Endothelial cell of umbilical vein (primary cell): ENCODE results near the gene PCSK9. TPM values are rescaled to one million over a fixed set of nuclear protein-coding genes. Genes with fewer than 3 reads are reported as not detected.

Source experiments
- BruUV-seq: library from RNA; stranded (reverse); fragments of 400-500 nt; replicated peaks from 2 replicates; lab custom pipeline; 2021; lab: Mats Ljungman, UMichigan
- CTCF ChIA-PET: fragments of 300-600, 350-600 bp; sonication (Branson Sonifier 250); formaldehyde crosslinking; loops from one replicate; lab custom pipeline; 2021; ENCODE audit warnings: antibody characterized with exemption, inconsistent platforms; lab: Charles Lee
- POLR2A ChIA-PET: fragments of 300-600, 350-600 bp; sonication (Branson Sonifier 250); formaldehyde crosslinking; loops from one replicate; lab custom pipeline; 2021; ENCODE audit warnings: antibody characterized with exemption, inconsistent platforms; lab: Charles Lee
- DNase-seq: peaks from one replicate; pipeline ENCODE4 v3.0.0-alpha.2; 2011; ENCODE audit warnings: low read depth, low spot score
- FAIRE-seq: peaks from 2 replicates; lab custom pipeline; 2011; peaks lifted over from hg19 to GRCh38; lab: Jason Lieb, UNC
- H2AFZ ChIP-seq: 2 replicates; pipeline ENCODE4 v1.6.0; 2012; ENCODE audit warnings: low read depth, low read length, control low read depth, inconsistent platforms
- H3K27ac ChIP-seq: 2 replicates; pipeline ENCODE4 v1.5.1; 2011; ENCODE audit warnings: low read depth, mild to moderate bottlenecking, control low read depth, low read length, moderate library complexity; ENCODE audit not compliant: insufficient read depth
- H3K27me3 ChIP-seq, 2 experiments: 2 replicates each; pipeline versions ENCODE4 v1.6.0 to v1.6.1; 2011; ENCODE audit warnings: low read length in 2 of 2, mixed read lengths in 1 of 2; ENCODE audit not compliant: control insufficient read depth in 2 of 2, insufficient read depth in 2 of 2
- H3K36me3 ChIP-seq, 2 experiments: 2 replicates in 1 of 2; 3 replicates in 1 of 2; pipeline ENCODE4 v1.5.1; 2011; ENCODE audit warnings: low read length in 2 of 2, mild to moderate bottlenecking in 1 of 2, moderate library complexity in 1 of 2; ENCODE audit not compliant: control insufficient read depth in 2 of 2, insufficient read depth in 2 of 2; ENCODE audit errors: extremely low read depth in 1 of 2
- H3K4me1 ChIP-seq: 3 replicates; pipeline ENCODE4 v1.5.1; 2011; ENCODE audit warnings: mild to moderate bottlenecking, low read length; ENCODE audit not compliant: control insufficient read depth, insufficient read depth; ENCODE audit errors: extremely low read depth
- H3K4me2 ChIP-seq: 2 replicates; pipeline ENCODE4 v1.6.1; 2011; ENCODE audit warnings: low read length, control low read depth, mixed read lengths; ENCODE audit not compliant: insufficient read depth
- H3K4me3 ChIP-seq, 3 experiments: fragments of 200-600 bp in 1 of 3; sonication (generic), shearing (Covaris generic) in 1 of 3; replicated peaks in 1 of 3; 2 replicates each; pipeline ENCODE4 v1.5.1; 2011 to 2016; ENCODE audit warnings: control low read depth in 3 of 3, low read length in 3 of 3, mild to moderate bottlenecking in 2 of 3, inconsistent platforms in 1 of 3, low read depth in 1 of 3, moderate library complexity in 1 of 3; ENCODE audit not compliant: insufficient read depth in 1 of 3
- H3K79me2 ChIP-seq: 2 replicates; pipeline ENCODE4 v1.6.0; 2012; ENCODE audit warnings: low read length, inconsistent platforms; ENCODE audit not compliant: control insufficient read depth, insufficient read depth
- H3K9ac ChIP-seq: replicated peaks from 2 replicates; pipeline ENCODE3; 2011; ENCODE audit warnings: low read length, control low read depth; ENCODE audit not compliant: insufficient read depth; ENCODE audit errors: extremely low read depth
- H3K9me1 ChIP-seq: replicated peaks from 3 replicates; pipeline ENCODE4 v1.6.0; 2011; ENCODE audit warnings: mild to moderate bottlenecking, low read length; ENCODE audit not compliant: control insufficient read depth, insufficient read depth; ENCODE audit errors: extremely low read depth
- H3K9me3 ChIP-seq: replicated peaks from 2 replicates; pipeline ENCODE4 v1.5.1; 2012; ENCODE audit warnings: low read length, inconsistent platforms; ENCODE audit not compliant: control insufficient read depth, insufficient read depth
- H4K20me1 ChIP-seq: replicated peaks from 2 replicates; pipeline ENCODE3; 2011; ENCODE audit warnings: mild to moderate bottlenecking, low read length; ENCODE audit not compliant: control insufficient read depth, insufficient read depth; ENCODE audit errors: extremely low read depth
- EZH2 ChIP-seq: IDR thresholded peaks from 2 replicates; pipeline ENCODE4 v1.6.1; 2012; ENCODE audit warnings: borderline replicate concordance, low read depth, mild to moderate bottlenecking, moderate library complexity, low read length, inconsistent platforms; ENCODE audit not compliant: severe bottlenecking
- FOS ChIP-seq: IDR thresholded peaks from 2 replicates; pipeline ENCODE4 v1.6.1; 2011; ENCODE audit warnings: mild to moderate bottlenecking, low read length, moderate library complexity, borderline replicate concordance; ENCODE audit not compliant: insufficient read depth
- GATA2 ChIP-seq: IDR thresholded peaks from 2 replicates; pipeline ENCODE4 v1.7.0; 2011; ENCODE audit warnings: low read depth, mild to moderate bottlenecking, moderate library complexity, mixed read lengths, low read length; ENCODE audit not compliant: insufficient read length, insufficient read depth
- JUN ChIP-seq: IDR thresholded peaks from 2 replicates; pipeline ENCODE4 v1.6.1; 2011; ENCODE audit warnings: borderline replicate concordance, low read depth; ENCODE audit not compliant: insufficient read length, insufficient read depth
- MYC ChIP-seq: IDR thresholded peaks from one replicate; pipeline ENCODE4 v1.6.1; 2011; ENCODE audit warnings: mild to moderate bottlenecking, low read depth, low read length
- POLR2A ChIP-seq: IDR thresholded peaks from 2 replicates; pipeline ENCODE4 v1.6.1; 2012; ENCODE audit warnings: low read depth, mild to moderate bottlenecking, control low read depth, low read length
- POLR2AphosphoS5 ChIP-seq: IDR thresholded peaks from 2 replicates; pipeline ENCODE4 v1.6.1; 2012; ENCODE audit warnings: low read depth, mild to moderate bottlenecking, control low read depth, low read length, moderate library complexity; ENCODE audit not compliant: insufficient read depth
- dilution Hi-C: fragments of 300-500 bp; cut with MboI; formaldehyde crosslinking; loops from one replicate; pipeline ENCODE4 v1.15.0; 2019; ENCODE audit warnings: low sequenced_read_pairs; ENCODE audit not compliant: extremely low pct_ligation_motif_present
- intact Hi-C: fragments of 100-400 bp; cut with micrococcal nuclease; formaldehyde crosslinking; loops from one replicate; pipeline ENCODE4 v1.10.0; 2022
- polyA plus RNA-seq, 4 experiments: library from polyadenylated mRNA; depleted of rRNA in 3 of 4; stranded (reverse) in 3 of 4; unstranded in 1 of 4; fragments of >200 nt; gene quantifications; 2 replicates each; pipeline versions ENCODE4 v1.2.1 to v1.2.3, GENCODE V29; 2011 to 2012; ENCODE audit warnings: missing spikeins in 1 of 4
- total RNA-seq: library from RNA; stranded (reverse); gene quantifications from 2 replicates; pipeline ENCODE4 v1.2.3, GENCODE V29; 2021
- TF ChIP-seq, protein P1 (sequence below), 2 donors: IDR thresholded peaks; 1 replicate in 1 of 2; 2 replicates in 1 of 2; pipeline ENCODE4 v1.5.1; 2011; ENCODE audit warnings: low read length in 2 of 2, mild to moderate bottlenecking in 2 of 2, moderate library complexity in 2 of 2, control low read depth in 1 of 2, inconsistent platforms in 1 of 2, low read depth in 1 of 2; ENCODE audit not compliant: insufficient read depth in 1 of 2; ENCODE audit errors: extremely low read depth in 1 of 2
- TF ChIP-seq, protein P2 (sequence below): IDR thresholded peaks from 2 replicates; pipeline ENCODE4 v1.6.1; 2011; ENCODE audit not compliant: insufficient read depth, insufficient read length

Gene PCSK9
- total and polyA plus RNA-seq, 2 donors (not counting 3 experiments of a cell fraction or from before 2014, with no cell fraction given), result 0.17 to 0.35 TPM

DNA sequence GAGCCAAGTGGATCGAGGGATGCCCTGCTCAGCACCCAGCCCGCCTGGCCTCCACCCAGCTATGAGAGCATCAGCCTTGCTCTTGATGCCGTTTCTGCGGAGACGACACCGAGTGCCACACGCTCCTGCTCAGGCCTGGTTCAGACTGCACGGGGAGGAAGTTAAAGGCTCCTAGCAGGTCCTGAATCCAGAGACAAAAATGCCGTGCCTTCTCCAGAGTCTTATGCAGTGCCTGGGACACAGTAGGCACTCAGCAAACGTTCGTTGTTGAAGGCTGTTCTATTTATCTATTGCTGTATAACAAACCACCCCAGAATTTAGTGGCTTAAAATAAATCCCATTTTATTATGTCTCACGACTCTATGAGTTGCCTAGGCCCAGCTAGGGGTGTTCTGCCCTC is 47.4 kb upstream of the PCSK9 start:
- Histone ChIP-seq H3K4me3 (no peak overlapping the region), H3K27me3 (peaks cover 2 to 5% of the 10 kb centered on the region in 2 experiments), H3K9me1 (no peaks in the 10 kb centered on the region), H3K79me2 (no peaks in the 10 kb centered on the region), H3K36me3 (no peaks in the 10 kb centered on the region), H3K4me1 (peaks cover 2% of the 10 kb centered on the region), H3K9me3 (no peaks in the 10 kb centered on the region), H4K20me1 (no peaks in the 10 kb centered on the region), H3K9ac (no peak overlapping the region), H3K4me2 (no peak overlapping the region), H2AFZ (no peak overlapping the region), H3K27ac (no peak overlapping the region)
- DNase-seq, result no peak
- intact Hi-C loops, result no loop called here
- dilution Hi-C loops, result no loop called here
- POLR2A ChIA-PET, result no interaction called here
- TF ChIP-seq, protein P1, sequence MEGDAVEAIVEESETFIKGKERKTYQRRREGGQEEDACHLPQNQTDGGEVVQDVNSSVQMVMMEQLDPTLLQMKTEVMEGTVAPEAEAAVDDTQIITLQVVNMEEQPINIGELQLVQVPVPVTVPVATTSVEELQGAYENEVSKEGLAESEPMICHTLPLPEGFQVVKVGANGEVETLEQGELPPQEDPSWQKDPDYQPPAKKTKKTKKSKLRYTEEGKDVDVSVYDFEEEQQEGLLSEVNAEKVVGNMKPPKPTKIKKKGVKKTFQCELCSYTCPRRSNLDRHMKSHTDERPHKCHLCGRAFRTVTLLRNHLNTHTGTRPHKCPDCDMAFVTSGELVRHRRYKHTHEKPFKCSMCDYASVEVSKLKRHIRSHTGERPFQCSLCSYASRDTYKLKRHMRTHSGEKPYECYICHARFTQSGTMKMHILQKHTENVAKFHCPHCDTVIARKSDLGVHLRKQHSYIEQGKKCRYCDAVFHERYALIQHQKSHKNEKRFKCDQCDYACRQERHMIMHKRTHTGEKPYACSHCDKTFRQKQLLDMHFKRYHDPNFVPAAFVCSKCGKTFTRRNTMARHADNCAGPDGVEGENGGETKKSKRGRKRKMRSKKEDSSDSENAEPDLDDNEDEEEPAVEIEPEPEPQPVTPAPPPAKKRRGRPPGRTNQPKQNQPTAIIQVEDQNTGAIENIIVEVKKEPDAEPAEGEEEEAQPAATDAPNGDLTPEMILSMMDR (IDR thresholded peaks at IDR 0.05; ENCODE audit: extremely low read depth in 1 of 2, insufficient read depth in 1 of 2, low read depth in 1 of 2, low read length in 2 of 2), result no peak
- TF ChIP-seq FOS (no peak), MYC (no peak), GATA2 (no peak), POLR2AphosphoS5 (no peak), POLR2A (no peak), EZH2 (no peak), JUN (no peak)
- TF ChIP-seq, protein P2, sequence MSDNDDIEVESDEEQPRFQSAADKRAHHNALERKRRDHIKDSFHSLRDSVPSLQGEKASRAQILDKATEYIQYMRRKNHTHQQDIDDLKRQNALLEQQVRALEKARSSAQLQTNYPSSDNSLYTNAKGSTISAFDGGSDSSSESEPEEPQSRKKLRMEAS, result no peak
- no TSS peak for BruUV-seq
- no peak for FAIRE-seq
- CTCF ChIA-PET, result interaction anchor here (1.3 to 25.0 kb wide), 2 partner anchors 30 to 46 kb away, joined by 3 to 918 read pairs; no protein-coding TSS in a partner anchor
